ENCODE measurements around the gene SYNE1. TPM values are rescaled to one million over a fixed set of nuclear protein-coding genes. Genes with fewer than 3 reads are reported as not detected.

The SYNE1 gene
- total and polyA plus RNA-seq, 8 donors, result 12.8 to 279 (median 108) TPM

- 81 to 91% (median 90%) methylated on average over 8 of the region's 8 CpGs for WGBS, 5 donors
- TF ChIP-seq EP300 (IDR thresholded peaks at IDR 0.05) (no peak), POLR2AphosphoS5 (IDR thresholded peaks at IDR 0.05) (no peak), POLR2A (IDR thresholded peaks at IDR 0.05) (no peak), CTCF (IDR thresholded peaks at IDR 0.05) (no peak)
- intact Hi-C loops (cut with DNase I; ENCODE audit: low total_unique reads), result no loop called here
- Histone ChIP-seq H3K36me3 (peaks cover 46 to 98% (median 91%) of the 10 kb centered on the region in 4 donors), H3K4me3 (no peak overlapping the region), H3K27me3 (no peaks in the 10 kb centered on the region), H3K4me1 (peaks cover 0 to 10% (median 4%) of the 10 kb centered on the region in 4 donors), H3K27ac (no peak overlapping the region), H3K9me3 (no peaks in the 10 kb centered on the region)
- DNase-seq, result no peak
Observed at GRCh38 chr6:152236370-152237097, 400.6 kb downstream of the SYNE1 start.

- Histone ChIP-seq H3K27ac (no peak overlapping the region), H3K36me3 (peaks cover 38 to 98% (median 91%) of the 10 kb centered on the region in 4 donors), H3K9me3 (no peaks in the 10 kb centered on the region), H3K4me3 (no peak overlapping the region), H3K27me3 (no peaks in the 10 kb centered on the region), H3K4me1 (peaks cover 0 to 10% (median 4%) of the 10 kb centered on the region in 4 donors)
- WGBS, 5 donors, result 88 to 93% (median 91%) methylated on average over 17 of the region's 17 CpGs
- peak in 1 of 2 donors; percentile 16 for DNase-seq
- no peak for TF ChIP-seq POLR2A (IDR thresholded peaks at IDR 0.05)
- no peak for TF ChIP-seq CTCF (IDR thresholded peaks at IDR 0.05)
- no peak for TF ChIP-seq EP300 (IDR thresholded peaks at IDR 0.05)
- TF ChIP-seq POLR2AphosphoS5 (IDR thresholded peaks at IDR 0.05), result no peak
- intact Hi-C loops (cut with DNase I; ENCODE audit: low total_unique reads), result no loop called here
Observed at GRCh38 chr6:152233547-152234320, 403.4 kb downstream of the SYNE1 start.

GRCh38 chr6:152232501-152233151 is 404.5 kb downstream of the SYNE1 start:
- 31 to 45% (median 39%) methylated on average over 5 of the region's 5 CpGs for WGBS, 5 donors
- peak in 1 of 2 donors; percentile 48 for DNase-seq
- TF ChIP-seq POLR2AphosphoS5 (IDR thresholded peaks at IDR 0.05) (no peak), EP300 (IDR thresholded peaks at IDR 0.05) (no peak), POLR2A (IDR thresholded peaks at IDR 0.05) (no peak), CTCF (IDR thresholded peaks at IDR 0.05) (no peak)
- no peak overlapping the region for H3K4me3 ChIP-seq
- H3K27ac ChIP-seq, result no peak overlapping the region
- no peaks in the 10 kb centered on the region for H3K27me3 ChIP-seq
- intact Hi-C loops (cut with DNase I; ENCODE audit: low total_unique reads), result no loop called here
- H3K9me3 ChIP-seq, result no peaks in the 10 kb centered on the region
- peaks cover 27 to 95% (median 84%) of the 10 kb centered on the region in 4 donors for H3K36me3 ChIP-seq
- peaks cover 0 to 10% (median 4%) of the 10 kb centered on the region in 4 donors for H3K4me1 ChIP-seq

- Histone ChIP-seq H3K27me3 (no peaks in the 10 kb centered on the region), H3K36me3 (peaks cover 19 to 73% (median 63%) of the 10 kb centered on the region in 4 donors), H3K9me3 (no peaks in the 10 kb centered on the region), H3K27ac (no peak overlapping the region), H3K4me3 (no peak overlapping the region), H3K4me1 (peaks cover 0 to 10% (median 4%) of the 10 kb centered on the region in 4 donors)
- intact Hi-C loops (cut with DNase I; ENCODE audit: low total_unique reads), result no loop called here
- TF ChIP-seq EP300 (IDR thresholded peaks at IDR 0.05) (no peak), POLR2AphosphoS5 (IDR thresholded peaks at IDR 0.05) (no peak), POLR2A (IDR thresholded peaks at IDR 0.05) (no peak), CTCF (IDR thresholded peaks at IDR 0.05) (no peak)
- 68 to 97% (median 74%) methylated on average over 4 of the region's 4 CpGs for WGBS, 5 donors
- no peak for DNase-seq
Observed at GRCh38 chr6:152229330-152229729, 407.8 kb downstream of the SYNE1 start.
